ENCODE measurements around the gene AGTPBP1.
"Not testable (repeated sequence)": the region's sequence is repeated elsewhere in the genome, so short reads cannot be mapped to it uniquely, and the experiment has no call there.

Gene AGTPBP1

GRCh38 chr9:85639675-85640186 is 102.0 kb downstream of the AGTPBP1 start:
- DNase-seq (ENCODE audit: low read depth in 2 of 2), result no peak

DNA sequence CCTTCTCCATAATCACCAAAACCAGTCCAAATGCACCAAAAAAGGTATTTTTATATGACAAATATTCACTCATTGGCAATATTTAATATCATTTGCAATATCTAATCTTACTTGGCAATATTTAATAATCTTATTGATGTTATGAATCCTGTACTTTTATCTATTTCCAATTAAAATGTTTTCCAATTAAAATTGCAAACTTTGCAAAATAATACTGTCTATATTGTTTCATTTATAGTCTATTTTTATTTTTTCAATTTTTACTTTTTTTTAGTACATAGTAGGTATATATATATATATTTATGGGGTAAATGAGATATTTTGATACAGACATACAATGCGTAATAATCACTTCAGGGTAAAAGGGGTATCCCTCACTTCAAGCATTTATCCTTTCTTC is 109.9 kb downstream of the AGTPBP1 start:
- no peak for DNase-seq (ENCODE audit: low read depth in 2 of 2)

GRCh38 chr9:85630676-85631075 is 111.1 kb downstream of the AGTPBP1 start:
- no peak for DNase-seq (ENCODE audit: low read depth in 2 of 2)

- no peak for DNase-seq (ENCODE audit: low read depth in 2 of 2)
Observed at GRCh38 chr9:85617141-85617670, 124.5 kb downstream of the AGTPBP1 start.

DNA sequence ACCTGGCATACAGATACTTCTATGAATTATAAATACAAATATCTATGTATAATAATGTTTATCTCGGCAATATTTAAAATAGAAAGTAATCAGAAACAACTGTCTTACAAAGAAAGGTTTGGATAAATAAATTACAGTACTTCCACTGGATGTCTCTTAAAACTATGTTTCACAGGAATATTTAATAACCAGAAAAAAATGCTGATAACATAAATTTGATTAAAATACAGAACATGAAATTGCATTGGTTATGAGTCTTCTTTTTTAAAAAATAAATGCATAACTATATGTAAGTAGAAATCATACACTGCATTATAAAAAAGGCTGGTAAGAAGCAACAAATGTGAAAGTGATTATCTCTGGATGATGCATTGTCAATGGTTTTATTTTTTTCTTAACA is 126.0 kb downstream of the AGTPBP1 start:
- DNase-seq (ENCODE audit: low read depth in 2 of 2), result no peak

GRCh38 chr9:85610074-85610860 is 131.5 kb downstream of the AGTPBP1 start:
- no peak for DNase-seq (ENCODE audit: low read depth in 2 of 2)

DNA sequence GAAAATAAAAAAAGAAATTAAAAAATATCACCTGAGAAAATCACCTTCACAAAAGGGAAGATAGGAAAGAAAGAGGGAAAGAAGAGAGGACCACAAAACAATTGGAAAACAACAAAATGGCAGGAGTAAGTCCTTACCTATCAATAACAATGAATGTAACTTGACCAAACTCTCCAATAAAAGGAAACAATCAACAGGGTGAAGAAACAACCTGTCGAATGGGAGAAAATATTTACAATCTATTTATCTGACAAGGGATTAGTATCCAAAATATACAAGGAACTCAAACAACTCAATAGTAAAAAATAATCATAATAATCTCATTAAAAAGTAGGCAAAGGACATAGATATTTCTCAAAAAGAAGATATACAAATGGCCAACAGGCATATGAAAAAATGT is 135.8 kb downstream of the AGTPBP1 start:
- DNase-seq (ENCODE audit: low read depth in 2 of 2), result no peak

GRCh38 chr9:85603936-85604335 is 137.8 kb downstream of the AGTPBP1 start:
- DNase-seq (ENCODE audit: low read depth in 2 of 2), result no peak

- DNase-seq (ENCODE audit: low read depth in 2 of 2), result no peak
Observed at GRCh38 chr9:85602742-85603141, 139.0 kb downstream of the AGTPBP1 start.

DNA sequence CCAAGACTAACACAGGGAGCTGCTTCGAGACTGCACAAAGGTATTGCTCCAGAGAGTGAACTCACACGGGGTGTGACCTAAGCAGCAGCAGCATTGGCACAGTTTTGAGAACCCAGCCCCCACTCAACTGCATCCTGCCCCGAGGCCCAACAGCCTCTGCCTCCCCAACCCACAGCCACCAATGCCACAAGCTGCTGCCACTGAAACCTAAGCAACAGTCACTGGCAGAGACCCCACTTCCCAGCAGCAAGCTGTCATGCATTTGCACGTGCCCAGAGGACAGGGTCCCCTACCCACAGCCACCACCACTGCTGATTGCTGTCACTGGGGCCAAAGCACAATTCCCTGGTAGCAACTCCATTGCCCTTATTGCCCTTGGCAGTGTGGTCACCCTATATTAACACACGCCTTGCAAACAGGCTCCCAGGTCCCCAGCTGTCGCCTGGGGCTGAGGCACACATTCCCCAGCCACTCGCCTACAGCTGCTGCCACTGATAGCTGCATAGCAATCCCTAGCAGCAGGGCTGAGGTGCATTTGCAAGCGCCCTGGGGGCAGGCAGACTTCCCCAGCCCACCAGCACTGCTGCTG is 141.0 kb downstream of the AGTPBP1 start:
- peak in 1 of 2 donors; percentile 12 for DNase-seq (ENCODE audit: low read depth in 2 of 2)

- DNase-seq (ENCODE audit: low read depth in 2 of 2), result no peak
Observed at GRCh38 chr9:85599540-85600105, 142.1 kb downstream of the AGTPBP1 start.

GRCh38 chr9:85594316-85594715 is 147.4 kb downstream of the AGTPBP1 start:
- no peak for DNase-seq (ENCODE audit: low read depth in 2 of 2)

DNA sequence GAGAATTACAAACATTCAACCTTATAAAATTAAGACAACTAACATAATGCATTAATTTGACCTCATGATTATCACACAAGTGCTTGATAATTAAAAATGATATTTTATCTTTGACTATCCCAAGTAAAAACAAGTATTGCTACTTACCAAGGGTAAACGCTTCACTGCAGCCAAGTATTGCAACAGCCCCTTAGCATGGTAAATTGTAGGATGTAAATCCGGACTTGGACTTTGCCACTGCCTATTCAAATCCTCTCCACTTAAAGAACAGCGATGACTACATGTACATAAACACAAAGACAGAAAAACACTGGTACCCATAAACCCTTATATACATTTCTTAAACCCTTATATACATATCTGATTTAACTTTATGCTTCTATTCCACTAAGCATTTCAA is 155.1 kb downstream of the AGTPBP1 start:
- no peak for DNase-seq (ENCODE audit: low read depth in 2 of 2)

DNA sequence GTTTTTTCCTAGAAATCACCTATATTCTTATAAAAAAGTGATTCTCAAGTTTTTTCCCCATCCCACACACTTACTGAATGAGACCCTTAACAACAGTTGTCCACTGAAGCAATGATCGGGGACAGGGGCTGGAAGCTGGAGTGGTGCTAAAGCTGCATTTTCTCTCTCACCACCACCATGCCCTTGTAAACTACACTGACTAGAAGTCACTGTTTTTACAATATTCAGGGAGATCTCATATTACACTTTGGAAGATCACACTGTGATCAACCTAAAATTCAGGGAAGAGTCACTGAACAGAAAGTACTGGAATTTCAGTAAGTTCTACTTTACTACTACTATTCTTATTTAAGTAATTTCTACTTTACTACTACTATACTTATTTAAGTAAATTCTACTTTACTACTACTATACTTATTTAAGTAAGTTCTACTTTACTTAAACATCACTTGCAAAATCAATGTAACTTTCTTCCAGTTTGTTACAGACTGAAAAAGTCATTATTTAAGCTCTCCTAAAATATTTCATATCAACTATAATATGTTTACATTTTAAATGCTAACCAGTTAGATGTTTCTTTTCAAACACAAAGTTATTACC is 164.3 kb downstream of the AGTPBP1 start:
- no peak for DNase-seq (ENCODE audit: low read depth in 2 of 2)

DNA sequence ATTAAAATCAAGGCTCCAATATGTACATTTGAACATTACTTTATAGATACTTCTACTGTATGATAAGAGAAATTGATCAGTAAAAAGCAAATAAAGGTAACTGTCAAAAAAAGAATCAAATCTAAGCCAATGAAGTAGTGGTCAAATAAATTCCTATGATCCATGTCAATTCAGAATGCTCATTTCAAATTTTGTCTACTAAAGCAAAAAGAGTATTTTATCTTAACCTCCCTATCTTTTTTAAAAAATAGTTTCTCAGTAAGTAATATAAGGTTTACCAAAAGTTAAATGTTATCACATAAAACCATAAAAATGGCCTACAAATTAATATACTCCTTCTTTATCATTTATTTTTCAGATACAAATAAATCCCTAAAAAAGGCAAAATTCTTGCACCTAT is 165.9 kb downstream of the AGTPBP1 start:
- DNase-seq (ENCODE audit: low read depth in 2 of 2), result no peak

GRCh38 chr9:85573546-85573945 is 168.2 kb downstream of the AGTPBP1 start:
- not testable (repeated sequence) for DNase-seq (ENCODE audit: low read depth in 2 of 2)

DNA sequence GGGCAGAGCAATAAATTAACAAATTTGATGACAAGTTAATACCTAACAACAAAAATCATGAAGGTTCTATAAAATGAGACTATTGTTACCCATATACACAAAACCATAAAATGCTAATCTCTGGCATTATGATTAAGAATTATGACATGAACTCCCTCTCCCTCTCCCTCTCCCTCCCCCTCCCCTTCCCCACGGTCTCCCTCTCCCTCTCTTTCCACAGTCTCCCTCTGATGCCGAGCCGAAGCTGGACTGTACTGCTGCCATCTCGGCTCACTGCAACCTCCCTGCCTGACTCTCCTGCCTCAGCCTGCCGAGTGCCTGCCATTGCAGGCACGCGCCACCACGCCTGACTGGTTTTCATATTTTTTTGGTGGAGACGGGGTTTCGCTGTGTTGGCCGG is 168.8 kb downstream of the AGTPBP1 start:
- DNase-seq (ENCODE audit: low read depth in 2 of 2), result not testable (repeated sequence)

- no peak for DNase-seq (ENCODE audit: low read depth in 2 of 2)
Observed at GRCh38 chr9:85569988-85570387, 171.8 kb downstream of the AGTPBP1 start.

- no peak for DNase-seq (ENCODE audit: low read depth in 2 of 2)
Observed at GRCh38 chr9:85559526-85559925, 182.2 kb downstream of the AGTPBP1 start.

- DNase-seq (ENCODE audit: low read depth in 2 of 2), result no peak
Observed at GRCh38 chr9:85554349-85554748, 187.4 kb downstream of the AGTPBP1 start.

GRCh38 chr9:85553475-85553874 is 188.3 kb downstream of the AGTPBP1 start:
- DNase-seq (ENCODE audit: low read depth in 2 of 2), result no peak

- no peak for DNase-seq (ENCODE audit: low read depth in 2 of 2)
Observed at GRCh38 chr9:85547599-85547998, 194.2 kb downstream of the AGTPBP1 start.
